Cardiac muscle cell (in vitro differentiated cells and primary cell): ENCODE data around the gene OR2AK2. TPM values are rescaled to one million over a fixed set of nuclear protein-coding genes. Genes with fewer than 3 reads are reported as not detected.

Experiments used
- DNase-seq, 2 donors: peaks; one replicate each; pipeline versions ENCODE4 v3.0.0 to v3.0.0-alpha.2; 2010 to 2017; ENCODE audit warnings: low read depth in 1 of 2, low spot score in 1 of 2
- H3K27ac ChIP-seq: fragments of 200-600 bp; sonication (generic); 2 replicates; pipeline ENCODE4 v1.5.1; 2016
- H3K27me3 ChIP-seq: fragments of 200-600 bp; sonication (generic); 2 replicates; pipeline ENCODE4 v1.6.0; 2016; ENCODE audit warnings: control low read depth
- H3K36me3 ChIP-seq: fragments of 200-600 bp; sonication (generic); 2 replicates; pipeline ENCODE4 v1.5.1; 2016; ENCODE audit warnings: control low read depth
- H3K4me1 ChIP-seq: fragments of 200-600 bp; sonication (generic); 2 replicates; pipeline ENCODE4 v1.8.1; 2017; ENCODE audit warnings: low read depth, mild to moderate bottlenecking, mixed run types
- H3K4me3 ChIP-seq: fragments of 200-600 bp; sonication (generic); 2 replicates; pipeline ENCODE4 v1.5.1; 2016; ENCODE audit warnings: mild to moderate bottlenecking
- H3K9me3 ChIP-seq: fragments of 200-600 bp; sonication (generic); 2 replicates; pipeline ENCODE4 v1.5.1; 2017; ENCODE audit warnings: low read depth, mild to moderate bottlenecking, control low read depth
- polyA plus RNA-seq: library from polyadenylated mRNA; unstranded; fragments of >200 nt; fragmentation: Nextera tagmentation; extraction: Ambion mirVana; gene quantifications from 2 replicates; pipeline ENCODE4 v1.2.1, GENCODE V29; 2016
- total RNA-seq: library from RNA; depleted of rRNA; stranded (reverse); fragments of >200 nt; gene quantifications from 2 replicates; pipeline ENCODE4 v1.2.3, GENCODE V29; 2016
- TF ChIP-seq, protein P1 (sequence below): IDR thresholded peaks from 2 replicates; pipeline ENCODE4 v1.5.1; 2012; ENCODE audit warnings: low read depth, mild to moderate bottlenecking, low read length

OR2AK2 gene, protein sequence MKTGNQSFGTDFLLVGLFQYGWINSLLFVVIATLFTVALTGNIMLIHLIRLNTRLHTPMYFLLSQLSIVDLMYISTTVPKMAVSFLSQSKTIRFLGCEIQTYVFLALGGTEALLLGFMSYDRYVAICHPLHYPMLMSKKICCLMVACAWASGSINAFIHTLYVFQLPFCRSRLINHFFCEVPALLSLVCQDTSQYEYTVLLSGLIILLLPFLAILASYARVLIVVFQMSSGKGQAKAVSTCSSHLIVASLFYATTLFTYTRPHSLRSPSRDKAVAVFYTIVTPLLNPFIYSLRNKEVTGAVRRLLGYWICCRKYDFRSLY
- not detected in 2 replicates for total RNA-seq
- polyA plus RNA-seq = not detected in 2 replicates

- no peaks in the 10 kb centered on the region for H3K36me3 ChIP-seq
- H3K27me3 ChIP-seq = no peaks in the 10 kb centered on the region
- H3K4me1 ChIP-seq = no peaks in the 10 kb centered on the region
- TF ChIP-seq, protein P1, sequence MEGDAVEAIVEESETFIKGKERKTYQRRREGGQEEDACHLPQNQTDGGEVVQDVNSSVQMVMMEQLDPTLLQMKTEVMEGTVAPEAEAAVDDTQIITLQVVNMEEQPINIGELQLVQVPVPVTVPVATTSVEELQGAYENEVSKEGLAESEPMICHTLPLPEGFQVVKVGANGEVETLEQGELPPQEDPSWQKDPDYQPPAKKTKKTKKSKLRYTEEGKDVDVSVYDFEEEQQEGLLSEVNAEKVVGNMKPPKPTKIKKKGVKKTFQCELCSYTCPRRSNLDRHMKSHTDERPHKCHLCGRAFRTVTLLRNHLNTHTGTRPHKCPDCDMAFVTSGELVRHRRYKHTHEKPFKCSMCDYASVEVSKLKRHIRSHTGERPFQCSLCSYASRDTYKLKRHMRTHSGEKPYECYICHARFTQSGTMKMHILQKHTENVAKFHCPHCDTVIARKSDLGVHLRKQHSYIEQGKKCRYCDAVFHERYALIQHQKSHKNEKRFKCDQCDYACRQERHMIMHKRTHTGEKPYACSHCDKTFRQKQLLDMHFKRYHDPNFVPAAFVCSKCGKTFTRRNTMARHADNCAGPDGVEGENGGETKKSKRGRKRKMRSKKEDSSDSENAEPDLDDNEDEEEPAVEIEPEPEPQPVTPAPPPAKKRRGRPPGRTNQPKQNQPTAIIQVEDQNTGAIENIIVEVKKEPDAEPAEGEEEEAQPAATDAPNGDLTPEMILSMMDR = no peak
- no peak within 1 kb of the TSS for H3K27ac ChIP-seq
- peaks cover 8% of the 10 kb centered on the region for H3K9me3 ChIP-seq
- H3K4me3 ChIP-seq = no peak within 1 kb of the TSS
- DNase-seq = no peak
These were observed at the start of gene OR2AK2 for GRCh38 chr1:247964933-247965332. Gene OR2AK2 (plus strand): TSS chr1:247965233. CDS start chr1:247965377, 144 bp downstream.

DNA sequence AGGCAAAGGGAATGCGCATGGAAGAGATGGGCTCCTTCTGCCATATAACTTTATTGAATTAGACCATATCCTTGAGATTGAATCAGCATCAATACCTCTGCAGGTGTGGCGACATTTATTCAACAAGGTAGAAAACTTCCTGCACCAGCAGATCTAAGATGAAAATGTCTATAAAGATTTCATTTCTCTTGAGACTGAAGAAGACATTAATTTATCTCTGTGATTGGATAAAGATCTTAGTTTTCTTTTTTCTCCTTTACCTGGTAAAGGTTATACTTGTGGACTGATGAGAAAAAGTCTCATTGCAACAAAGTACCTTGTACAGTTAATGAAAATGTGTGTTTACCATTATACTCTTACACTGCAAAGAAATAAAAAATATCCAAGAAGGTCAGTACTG is 45.1 kb upstream of the OR2AK2 start, which contains the start of gene OR2T8:
TSS of gene OR2T8 (plus strand) at position 301 of the 400 bp plus-strand sequence. CDS start 766 bp downstream, outside the sequence.
- H3K27ac ChIP-seq = no peak within 1 kb of the TSS
- no peaks in the 10 kb centered on the region for H3K27me3 ChIP-seq
- no peak for DNase-seq
- no peaks in the 10 kb centered on the region for H3K4me1 ChIP-seq
- no peaks in the 10 kb centered on the region for H3K9me3 ChIP-seq
- TF ChIP-seq, protein P1 = no peak
- no peak within 1 kb of the TSS for H3K4me3 ChIP-seq
- no peaks in the 10 kb centered on the region for H3K36me3 ChIP-seq

GRCh38 chr1:247923941-247924340 is 41.1 kb upstream of the OR2AK2 start:
- TF ChIP-seq, protein P1 = no peak
- no peaks in the 10 kb centered on the region for H3K9me3 ChIP-seq
- no peaks in the 10 kb centered on the region for H3K4me1 ChIP-seq
- no peaks in the 10 kb centered on the region for H3K27me3 ChIP-seq
- no peak overlapping the region for H3K27ac ChIP-seq
- no peak overlapping the region for H3K4me3 ChIP-seq
- peak in 1 of 2 donors; percentile 5 for DNase-seq
- H3K36me3 ChIP-seq = no peaks in the 10 kb centered on the region

- Histone ChIP-seq H3K4me1 (no peaks in the 10 kb centered on the region), H3K36me3 (no peaks in the 10 kb centered on the region), H3K27ac (no peak within 1 kb of the TSS), H3K27me3 (no peaks in the 10 kb centered on the region), H3K4me3 (no peak within 1 kb of the TSS), H3K9me3 (no peaks in the 10 kb centered on the region)
- peak in 1 of 2 donors; percentile 2 for DNase-seq
- TF ChIP-seq, protein P1 = no peak
These were observed 40.2 kb upstream of the OR2AK2 start, which contains the start of gene OR2AJ1 for GRCh38 chr1:247924868-247925267. Gene OR2AJ1 (plus strand): TSS chr1:247924889. CDS start chr1:247933769, 8,880 bp downstream.

- H3K27me3 ChIP-seq = no peaks in the 10 kb centered on the region
- TF ChIP-seq, protein P1 = no peak
- no peaks in the 10 kb centered on the region for H3K4me1 ChIP-seq
- no peaks in the 10 kb centered on the region for H3K36me3 ChIP-seq
- no peak for DNase-seq
- H3K9me3 ChIP-seq = no peaks in the 10 kb centered on the region
- no peak overlapping the region for H3K4me3 ChIP-seq
- no peak overlapping the region for H3K27ac ChIP-seq
These were observed 31.0 kb upstream of the OR2AK2 start for GRCh38 chr1:247933989-247934388.
